HCT116 (cell line): ENCODE data around the gene DQX1. TPM values are rescaled to one million over a fixed set of nuclear protein-coding genes. Genes with fewer than 3 reads are reported as not detected.

Source experiments
- ATAC-seq: fragments of 200-7000 bp; cut with Tn5 transposase; 2 replicates; pipeline ENCODE4 v1.9.1; 2020; ENCODE audit warnings: mild to moderate bottlenecking, moderate library complexity
- BruUV-seq: library from RNA; stranded (reverse); fragments of 400-500 nt; replicated peaks from 2 replicates; lab custom pipeline; 2021; lab: Mats Ljungman, UMichigan
- CTCF ChIA-PET: fragments of 300-600 bp; sonication (Branson Sonifier 250); formaldehyde crosslinking; loops from one replicate; lab custom pipeline; 2021; ENCODE audit warnings: antibody characterized with exemption; lab: Charles Lee
- POLR2A ChIA-PET: fragments of 300-600, 350-600 bp; sonication (Branson Sonifier 250); formaldehyde crosslinking; loops from one replicate; lab custom pipeline; 2021; ENCODE audit warnings: antibody characterized with exemption; lab: Charles Lee
- RAD21 ChIA-PET, 2 experiments: fragments of 300-600 bp; sonication (Branson Sonifier 250); formaldehyde crosslinking; loops; one replicate each; lab custom pipeline; 2023; ENCODE audit warnings: low total read pairs in 2 of 2; ENCODE audit not compliant: uncharacterized antibody in 2 of 2, unreplicated experiment in 2 of 2, low non-redundant PET in 1 of 2; lab: Charles Lee
- DNase-seq: peaks from one replicate; pipeline ENCODE4 v3.0.0-alpha.2; 2010; ENCODE audit warnings: low read depth, low spot score
- H2AFZ ChIP-seq: fragments of 200-600 bp; shearing (Covaris generic), sonication (generic); 2 replicates; pipeline ENCODE4 v1.6.1; 2017; ENCODE audit warnings: low read depth, mixed run types, mixed read lengths, antibody characterized with exemption, low read length; ENCODE audit not compliant: poor library complexity, severe bottlenecking
- H3K27ac ChIP-seq: 2 replicates; pipeline ENCODE4 v1.5.1; 2012; ENCODE audit warnings: low read depth, low read length
- H3K27me3 ChIP-seq: fragments of 200-600 bp; sonication (generic); 2 replicates; pipeline ENCODE4 v1.6.1; 2016; ENCODE audit warnings: mixed run types, low read length, mixed read lengths; ENCODE audit not compliant: insufficient read depth
- H3K36me3 ChIP-seq, 2 experiments: fragments of 200-500 bp in 1 of 2; fragments of 200-600 bp in 1 of 2; sonication (Bioruptor generic) in 1 of 2; sonication (generic) in 1 of 2; 2 replicates each; pipeline versions ENCODE4 v1.5.1 to v1.6.1; 2014 to 2016; ENCODE audit warnings: low read length in 2 of 2, inconsistent platforms in 1 of 2, mixed read lengths in 1 of 2, mixed run types in 1 of 2; ENCODE audit not compliant: insufficient read depth in 2 of 2, control insufficient read depth in 1 of 2
- H3K4me1 ChIP-seq, 2 experiments: fragments of 200-600 bp in 1 of 2; sonication (generic) in 1 of 2; 2 replicates each; pipeline versions ENCODE4 v1.5.1 to v1.6.1; 2012 to 2017; ENCODE audit warnings: low read length in 2 of 2, inconsistent platforms in 1 of 2, mild to moderate bottlenecking in 1 of 2, mixed read lengths in 1 of 2, mixed run types in 1 of 2, moderate library complexity in 1 of 2; ENCODE audit not compliant: insufficient read depth in 2 of 2, control insufficient read depth in 1 of 2
- H3K4me2 ChIP-seq: fragments of 200-600 bp; sonication (generic); 2 replicates; pipeline ENCODE4 v1.6.1; 2017; ENCODE audit warnings: mixed run types, low read length, mixed read lengths
- H3K4me3 ChIP-seq, 2 experiments: fragments of 200-600 bp in 1 of 2; sonication (generic) in 1 of 2; replicated peaks in 1 of 2; 2 replicates each; pipeline ENCODE4 v1.5.1; 2011 to 2016; ENCODE audit warnings: low read length in 2 of 2, control low read depth in 1 of 2, low read depth in 1 of 2, mild to moderate bottlenecking in 1 of 2, mixed read lengths in 1 of 2, mixed run types in 1 of 2
- H3K79me2 ChIP-seq: fragments of 200-600 bp; sonication (generic); 2 replicates; pipeline ENCODE4 v1.6.1; 2017; ENCODE audit warnings: mild to moderate bottlenecking, mixed run types, low read length, moderate library complexity, mixed read lengths; ENCODE audit not compliant: insufficient read depth
- H3K9ac ChIP-seq: fragments of 200-600 bp; sonication (generic); 2 replicates; pipeline ENCODE4 v1.6.1; 2016; ENCODE audit warnings: low read length, mixed read lengths
- H3K9me2 ChIP-seq: fragments of 200-600 bp; sonication (generic), shearing (Covaris generic); 2 replicates; pipeline ENCODE4 v1.6.1; 2017; ENCODE audit warnings: mixed run types, mild to moderate bottlenecking, moderate library complexity; ENCODE audit not compliant: insufficient read depth
- H3K9me3 ChIP-seq, 2 experiments: fragments of 200-500 bp in 1 of 2; fragments of 200-600 bp in 1 of 2; sonication (Bioruptor generic) in 1 of 2; sonication (generic) in 1 of 2; 2 replicates each; pipeline ENCODE4 v1.6.1; 2014 to 2017; ENCODE audit warnings: low read length in 2 of 2, mixed read lengths in 2 of 2, inconsistent platforms in 1 of 2, low read depth in 1 of 2, mild to moderate bottlenecking in 1 of 2, mixed run types in 1 of 2, moderate library complexity in 1 of 2; ENCODE audit not compliant: control insufficient read depth in 1 of 2, insufficient read depth in 1 of 2
- H4K20me1 ChIP-seq: fragments of 200-600 bp; sonication (generic), shearing (Covaris generic); 2 replicates; pipeline ENCODE4 v1.6.1; 2017; ENCODE audit warnings: mixed run types, mild to moderate bottlenecking, moderate library complexity; ENCODE audit not compliant: insufficient read depth
- CBX3 ChIP-seq: IDR thresholded peaks from 2 replicates; pipeline ENCODE4 v1.6.1; 2012; ENCODE audit warnings: low read depth
- CEBPB ChIP-seq: IDR thresholded peaks from 2 replicates; pipeline ENCODE4 v1.6.1; 2012; ENCODE audit warnings: low read depth
- CTCF ChIP-seq, 3 experiments: fragments of 200-600 bp in 1 of 3; sonication (generic) in 1 of 3; IDR thresholded peaks in 2 of 3; conservative IDR thresholded peaks in 1 of 3; 2 replicates each; pipeline ENCODE4 v1.5.1; 2012 to 2017; ENCODE audit warnings: low read depth in 2 of 3, low read length in 2 of 3, antibody characterized with exemption in 1 of 3, borderline replicate concordance in 1 of 3, control low read depth in 1 of 3, mild to moderate bottlenecking in 1 of 3, mixed read lengths in 1 of 3, mixed run types in 1 of 3, moderate library complexity in 1 of 3; ENCODE audit not compliant: insufficient read depth in 1 of 3
- ELF1 ChIP-seq: IDR thresholded peaks from 2 replicates; pipeline ENCODE4 v1.6.1; 2012; ENCODE audit warnings: low read depth, borderline replicate concordance
- EZH2 ChIP-seq: fragments of 200-600 bp; sonication (generic); IDR thresholded peaks from 2 replicates; pipeline ENCODE4 v1.6.1; 2017; ENCODE audit warnings: antibody characterized with exemption, mixed run types
- EZH2phosphoT487 ChIP-seq: fragments of 200-600 bp; IDR thresholded peaks from 2 replicates; pipeline ENCODE4 v1.6.1; 2018; ENCODE audit warnings: antibody characterized with exemption, borderline replicate concordance
- RAD21 ChIP-seq: IDR thresholded peaks from 2 replicates; pipeline ENCODE4 v1.6.1; 2012; ENCODE audit warnings: low read depth, mild to moderate bottlenecking
- REST ChIP-seq: IDR thresholded peaks from 2 replicates; pipeline ENCODE4 v1.6.1; 2012; ENCODE audit warnings: low read depth
- SIN3A ChIP-seq: IDR thresholded peaks from 2 replicates; pipeline ENCODE4 v1.6.1; 2012; ENCODE audit warnings: low read depth
- SP1 ChIP-seq: IDR thresholded peaks from 2 replicates; pipeline ENCODE4 v1.6.1; 2012; ENCODE audit warnings: low read depth
- SRF ChIP-seq: IDR thresholded peaks from 2 replicates; pipeline ENCODE4 v1.6.1; 2012; ENCODE audit warnings: low read depth
- TCF7L2 ChIP-seq: IDR thresholded peaks from 2 replicates; pipeline ENCODE4 v1.7.0; 2011; ENCODE audit warnings: borderline replicate concordance, inconsistent platforms; ENCODE audit not compliant: insufficient read depth, insufficient read length; ENCODE audit errors: extremely low read depth
- YY1 ChIP-seq: IDR thresholded peaks from 2 replicates; pipeline ENCODE4 v1.6.1; 2011; ENCODE audit warnings: low read length, low read depth, moderate library complexity, mild to moderate bottlenecking; ENCODE audit not compliant: insufficient replicate concordance; ENCODE audit errors: extremely low read depth
- ZBTB33 ChIP-seq: IDR thresholded peaks from 2 replicates; pipeline ENCODE4 v1.6.1; 2011; ENCODE audit warnings: mild to moderate bottlenecking, low read length, moderate library complexity; ENCODE audit not compliant: insufficient replicate concordance; ENCODE audit errors: extremely low read depth
- ZNF274 ChIP-seq: fragments of 200-500 bp; sonication (Bioruptor generic); IDR thresholded peaks from 2 replicates; pipeline ENCODE4 v1.6.1; 2014; ENCODE audit warnings: mild to moderate bottlenecking, low read depth, low read length, inconsistent platforms
- intact Hi-C: fragments of 100-400 bp; cut with micrococcal nuclease; formaldehyde crosslinking; loops from 2 replicates; pipeline ENCODE4 v1.10.0; 2022
- total RNA-seq: library from RNA; stranded (reverse); gene quantifications from one replicate; pipeline ENCODE4 v1.2.1, GENCODE V29; 2021; ENCODE audit not compliant: unreplicated experiment
- TF ChIP-seq, protein P1 (sequence below): IDR thresholded peaks from 2 replicates; pipeline ENCODE4 v1.6.1; 2012

DQX1 gene
- total RNA-seq, 1 experiment from 2014 or later = 0.98 TPM

DNA sequence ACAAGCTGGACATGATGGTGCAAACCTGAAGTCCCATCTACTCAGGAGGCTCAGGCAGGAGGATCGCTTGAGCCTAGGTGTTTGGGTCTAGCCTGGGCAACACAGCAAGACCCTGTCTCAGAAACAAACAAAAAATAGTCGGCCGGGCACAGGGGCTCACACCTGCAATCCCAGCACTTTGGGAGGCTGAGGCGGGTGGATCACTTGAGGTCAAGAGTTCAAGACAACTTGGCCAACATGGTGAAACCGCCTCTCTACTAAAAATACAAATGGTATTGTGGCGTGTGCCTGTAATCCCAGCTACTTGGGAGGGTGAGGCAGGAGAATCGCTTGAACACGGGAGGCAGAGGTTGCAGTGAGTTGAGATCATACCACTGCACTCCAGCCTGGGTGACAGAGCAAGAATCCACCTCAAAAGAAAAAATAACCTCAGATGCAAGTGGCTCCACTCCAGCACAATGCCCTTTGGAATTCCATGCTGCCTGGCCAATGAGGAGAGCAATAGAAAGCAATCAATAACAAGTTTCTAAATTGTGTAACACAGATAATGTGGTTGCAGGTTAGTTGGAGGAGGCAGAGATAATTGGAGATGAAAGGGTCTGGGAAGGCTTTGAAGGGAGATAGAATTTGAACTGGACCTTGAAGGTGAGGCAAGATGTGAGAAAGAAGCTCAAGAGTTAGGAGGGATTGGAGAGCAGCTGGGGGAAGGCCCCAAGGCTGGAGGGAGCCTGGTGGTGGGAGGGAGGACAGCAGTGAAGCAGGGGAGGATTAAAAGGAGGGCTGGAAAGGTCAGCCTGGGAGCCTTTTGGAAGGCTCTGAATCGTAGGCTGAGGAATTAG is 37.2 kb downstream of the DQX1 start:
- TF ChIP-seq ZBTB33 (no peak), ELF1 (no peak), CEBPB (no peak), EZH2phosphoT487 (no peak), ZNF274 (no peak), CTCF (IDR thresholded peaks at IDR 0.05 in 2 of 3, conservative IDR thresholded peaks at IDR 0.05 in 1 of 3; ENCODE audit: borderline replicate concordance in 1 of 3, insufficient read depth in 1 of 3, low read depth in 2 of 3, low read length in 2 of 3) (no peak), SIN3A (no peak), EZH2 (no peak), SP1 (no peak), SRF (no peak), TCF7L2 (no peak), CBX3 (no peak), REST (no peak), YY1 (no peak), RAD21 (no peak)
- TF ChIP-seq, protein P1, sequence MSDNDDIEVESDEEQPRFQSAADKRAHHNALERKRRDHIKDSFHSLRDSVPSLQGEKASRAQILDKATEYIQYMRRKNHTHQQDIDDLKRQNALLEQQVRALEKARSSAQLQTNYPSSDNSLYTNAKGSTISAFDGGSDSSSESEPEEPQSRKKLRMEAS = no peak
- TF ChIP-seq, all 23 proteins: peak for 0
- ChIA-PET RAD21 (no interaction called here), CTCF (no interaction called here), POLR2A (interaction anchor here (1.1 kb wide), 1 partner anchor 41 kb away, joined by 3 read pairs; no protein-coding TSS in a partner anchor)
- ATAC-seq = peak; percentile 55; the same call in 1 of the 2 replicates
- Histone ChIP-seq H3K9me2 (no peaks in the 10 kb centered on the region), H3K79me2 (peaks cover 3% of the 10 kb centered on the region), H3K4me2 (no peak overlapping the region), H3K9me3 (no peaks in the 10 kb centered on the region), H3K9ac (no peak overlapping the region), H4K20me1 (no peaks in the 10 kb centered on the region), H2AFZ (no peak overlapping the region), H3K36me3 (peaks cover 8 to 17% of the 10 kb centered on the region in 2 experiments; a peak in 3 of 4 replicates), H3K4me1 (peaks cover 4 to 12% of the 10 kb centered on the region in 2 experiments; a peak in 2 of 4 replicates), H3K4me3 (no peak overlapping the region), H3K27me3 (no peaks in the 10 kb centered on the region), H3K27ac (no peak overlapping the region)
- DNase-seq = no peak
- intact Hi-C loops = no loop called here
- BruUV-seq = no TSS peak
